SIG-M5 treated with dmso at 0.1 percent for 504 hours (cell line): Measurements from ENCODE around the gene CP.
"Not testable (repeated sequence)": the region's sequence is repeated elsewhere in the genome, so short reads cannot be mapped to it uniquely, and the experiment has no call there.

Experiments
- DNase-seq: peaks from one replicate; lab custom pipeline; 2025; ENCODE audit not compliant: unreplicated experiment; lab: John Stamatoyannopoulos, UW

CP gene

DNA sequence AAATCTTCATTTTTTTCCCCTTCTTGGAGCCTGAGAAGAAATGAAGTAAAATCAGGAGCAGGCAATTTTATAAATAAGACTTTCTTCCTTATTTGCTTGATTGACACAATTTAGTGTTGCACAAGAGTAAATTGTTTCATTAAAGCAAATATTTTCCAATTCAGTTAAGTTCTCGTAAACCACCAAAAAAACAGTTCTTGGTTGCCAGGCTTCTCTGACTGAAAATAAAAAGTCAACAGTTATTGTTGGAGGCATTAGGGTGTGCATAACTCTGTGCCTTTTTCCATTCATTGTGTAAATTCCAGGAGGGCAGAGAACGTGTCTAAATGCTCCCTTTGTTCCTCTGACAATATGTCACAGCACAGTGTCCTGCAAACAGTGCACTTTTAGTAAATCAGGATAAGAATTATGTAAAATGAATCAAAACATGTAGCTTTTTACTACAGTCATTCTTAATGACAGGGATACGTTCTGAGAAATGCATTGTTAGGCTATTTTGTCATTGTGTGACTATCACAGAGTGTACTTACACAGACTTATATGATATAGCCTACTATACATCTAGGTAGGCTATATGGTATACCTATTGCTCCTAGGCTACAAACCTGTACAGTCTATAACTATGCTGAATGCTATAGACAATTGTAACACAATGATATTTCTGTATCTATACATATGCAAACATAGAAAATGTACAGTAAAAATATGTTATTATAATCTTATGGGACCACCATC, at the start of gene CP:
CP (minus strand) TSS at position 47 of the 735 bp plus-strand sequence; CDS start at position 10, 37 bp downstream.
- DNase-seq: no peak

DNA sequence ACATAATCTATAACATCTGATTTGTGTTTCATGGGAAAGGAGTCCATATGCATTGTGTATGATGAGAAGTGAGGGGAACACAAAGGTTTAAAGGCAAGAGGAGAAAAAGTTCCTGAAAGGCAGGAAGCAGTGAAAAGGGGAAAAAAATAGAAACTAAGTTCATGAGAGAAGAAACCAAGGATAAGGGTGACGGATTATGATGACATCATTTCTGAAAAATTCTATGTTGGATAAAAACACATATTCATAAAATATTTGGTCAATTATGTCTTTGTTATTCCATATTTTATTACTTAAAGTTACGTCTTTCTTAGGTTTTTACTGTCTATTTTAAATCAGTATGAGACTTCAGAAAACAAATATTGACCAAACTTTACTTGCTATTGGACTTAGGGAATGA, 48.6 kb upstream of the CP start:
- no peak for DNase-seq

DNA sequence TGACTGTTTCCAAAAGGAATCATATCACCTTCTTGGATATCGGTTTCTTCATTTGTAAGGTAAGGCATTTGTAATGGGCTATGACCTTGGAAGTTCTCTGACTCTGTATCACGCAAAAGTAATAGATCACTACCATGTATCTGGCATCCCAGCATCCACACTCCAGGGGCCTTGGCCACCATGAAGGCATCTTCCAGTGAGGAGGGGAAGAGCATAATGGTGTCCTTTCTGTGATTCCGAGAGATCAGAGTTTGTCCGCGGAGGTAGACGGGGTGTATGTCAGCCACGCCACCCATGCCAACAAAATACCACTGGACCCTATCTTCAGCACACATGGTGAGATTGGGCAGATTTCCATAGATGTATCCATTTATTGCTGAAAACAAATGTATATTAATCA, 48.1 kb upstream of the CP start:
- DNase-seq: no peak

DNA sequence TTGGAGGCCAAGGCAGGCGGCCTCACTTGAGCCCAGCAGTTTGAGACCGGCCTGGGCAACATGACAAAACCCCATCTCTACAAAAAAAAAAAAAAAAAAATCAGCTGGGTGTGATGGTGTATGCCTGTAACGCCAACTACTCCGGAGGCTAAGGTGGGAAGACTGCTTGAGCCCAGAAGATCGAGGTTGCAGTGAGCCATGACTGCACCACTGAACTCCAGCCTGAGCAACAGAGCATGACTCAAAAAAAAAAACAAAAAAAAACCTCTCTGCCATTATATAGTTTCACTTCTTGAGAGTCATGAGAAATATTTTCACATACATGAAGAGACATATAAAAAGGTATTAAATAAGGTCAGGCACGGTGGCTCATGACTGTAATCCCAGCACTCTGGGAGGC, 45.9 kb upstream of the CP start:
- DNase-seq: no peak

DNA sequence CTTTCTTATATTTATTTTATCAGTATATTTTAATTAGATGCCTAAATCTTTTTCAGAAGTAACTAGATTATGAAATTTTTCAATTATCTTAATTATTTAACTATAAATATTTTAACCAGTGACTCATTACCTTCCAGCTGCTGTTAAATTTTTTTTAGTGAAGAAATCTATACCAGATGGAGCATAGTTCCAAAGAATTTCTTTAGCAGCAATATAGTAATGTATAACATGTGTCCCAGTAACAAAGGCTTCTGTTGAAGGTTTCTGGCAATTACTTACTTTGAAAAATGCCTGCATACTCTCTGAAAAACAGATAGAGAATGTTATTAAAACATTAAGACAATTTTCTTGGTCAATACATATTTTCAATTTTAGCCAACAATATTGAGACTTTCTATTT, 45.1 kb upstream of the CP start:
- DNase-seq: no peak

DNA sequence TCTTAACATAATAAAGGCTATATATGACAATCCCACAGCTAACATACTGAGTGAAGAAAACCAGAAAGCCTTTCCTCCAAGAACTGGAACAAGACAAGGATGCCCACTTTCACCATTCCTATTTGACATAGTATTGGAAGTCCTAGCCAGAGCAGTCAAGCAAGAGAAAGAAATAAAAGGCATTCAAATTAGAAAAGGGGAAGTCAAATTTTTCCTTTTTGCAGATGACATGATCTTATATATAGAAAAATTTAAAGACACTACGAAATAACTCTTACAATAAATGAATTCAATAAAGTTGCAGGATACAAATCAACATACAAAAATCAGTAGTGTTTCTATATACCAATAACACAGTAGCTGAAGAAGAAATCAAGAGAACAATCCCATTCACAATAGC, 42.2 kb upstream of the CP start:
- no peak for DNase-seq

DNA sequence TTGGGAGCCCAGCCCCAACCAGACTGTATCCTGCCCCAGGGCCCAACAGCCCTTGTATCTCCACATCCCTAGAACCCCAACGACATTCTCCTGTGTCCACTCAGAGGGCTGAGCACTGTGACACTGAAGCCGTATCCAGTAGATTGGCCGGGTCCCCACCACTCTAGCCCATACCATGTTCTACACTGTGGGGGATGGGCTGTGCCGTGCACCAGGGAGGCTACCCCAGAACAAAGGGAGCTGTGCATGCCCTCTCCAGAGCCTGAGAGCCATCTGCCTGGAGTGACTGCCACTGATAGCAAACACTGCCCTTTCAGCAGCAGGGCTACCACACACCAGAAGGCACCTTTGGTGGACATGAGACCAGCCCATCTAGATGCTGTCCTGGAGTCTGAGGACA, 37.1 kb upstream of the CP start:
- no peak for DNase-seq

DNA sequence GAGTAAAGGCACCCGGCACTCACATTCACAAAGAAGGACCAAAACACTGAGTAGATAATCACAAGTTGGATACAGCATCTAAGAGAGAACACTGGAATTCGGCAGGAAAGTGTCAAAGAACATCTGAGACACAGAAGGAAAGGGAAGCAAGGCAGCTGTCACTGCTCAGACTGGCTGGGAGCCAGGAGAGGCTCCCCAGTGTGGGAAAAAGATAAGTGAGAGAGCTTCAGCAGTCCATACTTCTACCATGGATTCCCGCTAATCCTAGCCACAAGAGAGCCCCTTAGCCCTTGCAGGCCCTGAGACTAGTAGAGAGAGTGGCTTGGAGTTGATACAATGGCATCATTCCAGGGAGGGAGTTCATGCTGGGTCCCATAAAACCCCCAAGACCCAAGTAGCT, 36.7 kb upstream of the CP start:
- no peak for DNase-seq

DNA sequence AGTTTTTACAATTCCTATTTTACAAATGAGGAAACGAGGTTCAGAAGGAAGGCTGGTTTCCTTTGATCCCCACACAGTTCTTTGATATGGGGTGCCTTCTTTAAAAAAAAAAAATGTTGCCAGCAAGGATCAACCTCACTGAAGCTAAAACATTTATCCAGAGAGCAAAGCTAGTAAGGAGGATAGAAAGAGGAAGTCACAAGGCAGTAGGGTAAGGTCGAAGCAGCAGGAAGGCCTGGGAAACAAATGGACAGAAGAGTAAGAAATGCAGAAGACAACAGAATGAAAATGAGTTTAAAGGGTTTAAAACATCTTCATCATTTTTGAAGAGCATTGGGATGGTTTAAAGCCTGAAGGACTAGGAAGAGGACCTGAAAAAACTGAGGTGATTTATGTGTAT, 30.6 kb upstream of the CP start:
- peak; percentile 51 for DNase-seq

DNA sequence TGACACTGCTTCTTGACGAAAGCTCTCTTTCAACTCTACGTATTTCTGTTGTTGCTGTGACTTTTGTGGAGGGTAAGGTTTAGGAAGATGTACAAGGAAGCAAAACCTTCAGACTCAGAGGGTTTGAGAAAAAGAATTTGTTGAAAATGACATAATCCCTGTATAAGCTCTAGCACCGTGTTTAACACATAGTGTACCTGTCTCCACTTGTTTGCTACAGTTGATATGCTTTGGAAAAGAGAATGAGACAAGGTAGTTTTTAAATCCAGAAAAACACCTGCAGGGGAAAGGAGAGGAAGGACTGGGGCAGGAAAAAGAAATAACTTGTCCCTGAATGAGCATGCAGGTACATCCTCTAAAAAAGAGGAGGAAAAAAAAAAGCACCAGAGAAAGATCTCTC, 29.6 kb upstream of the CP start:
- no peak for DNase-seq

DNA sequence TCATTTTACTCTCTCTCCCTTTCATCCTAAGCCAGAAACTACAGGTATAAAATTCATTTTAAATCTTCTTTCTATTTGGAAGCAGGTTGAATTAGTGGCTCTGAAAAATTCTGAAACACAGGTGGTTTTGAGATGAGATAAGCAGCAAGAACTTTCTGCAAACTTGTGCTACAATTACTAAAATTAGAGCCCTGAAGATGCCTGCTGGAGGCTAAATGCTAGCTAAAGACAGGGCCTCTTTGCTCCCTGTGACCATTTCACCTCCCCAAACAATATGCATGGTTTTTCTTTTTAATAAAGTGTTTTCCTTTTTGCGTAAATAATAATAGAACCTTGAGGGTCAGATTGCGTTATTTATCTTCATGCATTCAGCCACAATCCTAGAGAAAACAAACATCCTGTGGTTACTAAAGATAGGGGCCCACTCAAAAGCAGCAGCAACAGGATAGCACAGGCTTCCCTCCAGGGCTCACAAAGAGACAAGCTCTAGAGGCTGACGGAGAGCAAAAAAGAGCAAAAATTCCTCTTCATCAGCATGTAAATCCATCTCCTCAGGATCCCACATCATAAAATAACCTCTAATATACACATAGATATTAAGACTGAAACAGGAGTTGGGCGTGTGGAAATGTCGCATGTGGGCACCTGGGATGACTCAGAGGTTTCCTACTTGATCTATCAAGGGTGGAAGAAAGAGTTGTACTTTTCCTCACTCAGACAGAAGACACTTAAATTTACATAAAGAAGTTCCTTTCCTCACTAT, 26.5 kb upstream of the CP start:
- DNase-seq: peak; percentile 25

DNA sequence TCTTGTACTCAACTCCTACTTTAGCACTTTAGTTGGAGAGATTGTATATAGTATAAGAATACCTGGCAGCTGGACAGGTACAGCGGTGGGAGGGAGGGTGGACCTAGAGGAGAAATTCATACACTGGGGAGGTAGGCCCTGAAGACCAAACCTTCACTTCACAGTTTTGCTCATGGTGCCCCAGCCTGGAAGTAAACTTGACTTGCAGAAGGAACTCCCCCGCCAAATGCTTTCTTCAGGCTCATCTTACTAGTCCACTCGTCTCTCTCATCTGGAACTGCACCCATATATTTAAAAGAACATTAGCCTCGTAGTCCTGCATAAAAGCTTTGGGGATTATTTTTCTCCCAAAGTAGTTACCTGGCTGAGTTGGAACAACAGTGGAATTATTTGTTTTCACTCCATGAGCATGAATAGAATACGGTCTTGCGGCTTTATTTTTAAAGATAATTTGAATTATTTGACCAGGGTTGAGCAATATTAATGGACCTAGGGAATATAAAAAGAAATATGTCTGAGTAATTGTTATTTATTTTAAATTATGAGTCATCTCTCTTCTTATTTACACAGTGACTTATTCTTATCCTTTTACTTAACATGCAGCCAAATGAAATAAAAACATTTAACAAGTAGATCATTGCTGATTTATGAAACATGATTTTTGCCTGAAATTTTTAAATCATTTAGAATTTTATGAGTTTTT, 25.5 kb upstream of the CP start:
- peak; percentile 41 for DNase-seq

DNA sequence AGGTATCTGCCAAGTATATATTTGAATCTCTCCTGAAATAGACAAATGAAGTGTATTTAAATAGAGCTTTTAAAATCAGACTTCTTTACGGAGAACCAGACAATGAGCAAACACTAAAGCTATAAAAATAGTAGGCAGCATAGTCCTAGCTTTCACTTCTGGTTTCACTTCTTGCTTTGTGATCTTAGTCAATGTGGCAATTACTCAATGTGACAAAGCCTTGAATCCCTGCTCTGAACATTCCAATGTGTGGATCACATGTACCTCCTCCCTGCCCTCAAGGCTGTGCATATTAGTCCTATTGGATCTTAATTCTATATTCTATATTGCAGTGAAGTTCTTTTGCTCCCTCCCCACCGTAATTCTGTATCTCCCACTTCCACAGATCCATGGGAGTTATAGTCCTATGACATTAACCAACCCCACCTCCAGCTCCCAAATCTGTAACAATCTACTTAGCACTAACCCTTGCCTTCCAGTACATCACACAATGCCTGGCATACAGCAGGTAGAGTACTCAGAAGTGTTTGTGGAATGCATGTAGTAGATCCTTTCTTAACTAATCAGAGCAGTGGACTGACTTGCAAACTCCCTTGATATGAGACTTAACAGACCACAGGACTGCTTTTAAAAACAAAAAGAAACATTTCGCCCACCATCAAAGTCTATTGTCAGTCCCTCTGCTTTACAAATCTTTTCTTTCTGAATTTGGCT, 24.3 kb upstream of the CP start:
- peak; percentile 96 for DNase-seq

DNA sequence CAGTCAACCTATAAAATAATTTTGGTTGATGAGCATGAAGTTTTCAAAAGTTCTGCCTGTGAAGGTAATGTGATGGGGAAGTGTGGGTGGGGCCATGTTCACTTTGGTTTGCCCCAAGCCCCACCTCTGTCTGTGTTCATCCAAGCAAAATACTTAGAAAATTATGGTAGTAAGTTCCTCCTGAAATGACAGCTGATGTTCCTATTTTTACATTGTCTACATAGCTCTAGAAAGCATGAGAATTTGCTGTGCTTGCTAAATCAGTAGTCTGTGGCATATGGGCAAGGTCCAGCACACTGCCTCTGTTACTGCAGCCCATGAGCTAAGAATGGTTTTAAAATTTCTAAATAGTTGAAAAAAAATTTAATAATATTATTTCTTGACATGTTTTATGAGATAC, 21.9 kb upstream of the CP start:
- DNase-seq: peak; percentile 21

DNA sequence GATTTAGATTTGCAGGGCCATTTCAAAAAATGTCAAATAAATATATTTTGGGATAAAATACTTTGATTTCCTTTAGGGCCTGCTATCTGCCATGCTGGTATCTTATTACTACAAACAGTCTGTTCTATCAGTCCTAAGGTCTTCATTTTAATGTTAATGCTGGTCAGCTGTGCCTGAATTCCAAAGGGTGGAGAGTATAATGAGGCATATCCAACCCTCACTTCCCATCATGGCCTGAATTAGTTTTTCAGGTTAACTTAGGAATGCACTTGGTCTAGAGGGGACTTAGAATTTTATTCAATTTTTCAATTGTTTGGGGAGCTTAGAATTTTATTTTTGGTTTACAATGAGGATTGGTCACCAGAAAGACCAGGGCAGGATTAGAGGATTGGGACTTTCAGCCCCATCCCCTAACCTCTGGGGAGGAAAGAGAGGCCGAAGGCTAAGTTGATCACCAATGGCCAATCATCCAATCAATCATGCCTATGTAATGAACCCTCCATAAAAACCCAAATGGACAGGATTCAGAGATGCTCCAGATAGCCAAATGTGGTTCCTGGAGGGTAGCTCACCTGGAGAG, 17.8 kb upstream of the CP start:
- DNase-seq: no peak

DNA sequence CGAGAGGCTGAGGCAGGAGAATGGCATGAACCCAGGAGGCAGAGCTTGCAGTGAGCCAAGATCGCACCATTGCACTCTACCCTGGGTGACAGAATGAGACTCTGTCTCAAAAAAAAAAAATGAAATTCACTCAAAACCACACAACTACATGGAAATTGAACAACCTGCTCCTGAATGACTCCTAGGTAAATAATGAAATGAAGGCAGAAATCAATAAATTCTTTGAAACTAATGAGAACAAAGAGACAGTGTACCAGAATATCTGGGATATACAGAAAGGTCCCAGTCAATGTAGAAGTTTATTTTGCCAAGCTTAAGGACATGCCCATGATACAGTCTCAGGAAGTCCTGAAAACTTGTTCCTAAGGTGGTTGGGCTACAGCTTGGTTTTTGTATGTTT, 16.6 kb upstream of the CP start:
- DNase-seq: not testable (repeated sequence)

DNA sequence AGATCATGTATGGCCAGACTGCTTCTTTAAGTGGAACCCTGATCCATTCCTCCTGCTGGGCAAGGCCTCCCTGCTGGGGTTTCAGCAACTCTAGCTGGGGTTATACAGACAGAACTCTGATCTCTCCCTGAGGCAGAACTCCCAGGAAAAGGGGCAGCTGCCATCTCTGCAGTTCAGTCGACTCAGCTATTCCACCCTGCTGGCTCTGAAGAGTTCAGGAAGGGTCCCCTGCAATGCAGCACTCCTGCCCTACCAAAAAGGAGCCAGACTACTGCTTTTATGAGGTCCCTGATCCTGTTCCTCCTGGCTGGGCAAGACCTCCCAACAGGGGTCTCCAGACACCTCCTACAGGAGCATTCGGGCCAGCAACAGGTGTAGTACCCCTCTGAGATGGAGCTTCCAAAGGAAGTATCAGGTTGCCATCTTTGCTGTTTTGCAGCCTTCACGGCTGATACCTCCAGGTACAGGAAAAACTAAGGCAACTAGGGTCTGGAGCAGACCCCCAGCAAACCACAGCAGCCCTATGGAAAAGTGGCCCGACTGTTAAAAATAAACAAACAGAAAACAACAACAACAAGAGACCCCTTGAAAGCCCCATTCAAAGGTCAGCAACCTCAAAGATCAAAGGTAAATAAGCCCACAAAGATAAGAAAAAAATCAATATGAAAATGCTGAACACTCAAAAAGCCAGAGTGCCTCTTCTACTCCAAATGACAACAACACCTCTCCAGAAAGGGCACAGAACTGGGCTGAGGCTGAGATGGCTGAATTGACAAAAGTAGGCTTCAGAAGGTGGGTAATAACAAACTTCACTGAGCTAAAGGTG, 14.2 kb upstream of the CP start:
- DNase-seq: no peak

DNA sequence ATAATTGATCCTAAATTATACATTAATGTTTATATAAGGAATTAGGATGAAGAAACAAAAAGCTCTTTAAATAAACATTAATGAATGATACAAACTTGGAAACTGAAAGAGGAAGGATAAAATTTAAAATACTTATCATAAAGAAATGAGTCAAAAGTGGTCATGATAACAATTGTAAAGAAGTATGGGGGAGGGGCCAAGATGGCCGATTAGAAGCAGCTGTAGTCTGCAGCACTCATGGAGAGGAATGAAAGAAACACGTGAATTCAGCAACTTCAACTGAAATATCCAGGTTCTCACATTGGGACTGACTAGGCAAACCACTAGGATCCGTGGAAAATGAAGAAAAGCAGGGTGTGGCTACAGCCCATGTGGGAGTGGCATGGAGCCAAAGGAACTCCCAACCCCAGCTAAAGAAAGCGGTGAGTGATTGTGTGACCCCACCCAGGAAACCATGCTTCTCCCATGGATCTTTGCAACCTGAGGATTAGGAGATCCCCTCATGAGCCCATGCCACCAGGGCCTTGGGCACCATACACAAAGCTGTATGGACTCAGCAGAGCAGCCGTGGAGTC, 13.1 kb upstream of the CP start:
- no peak for DNase-seq

DNA sequence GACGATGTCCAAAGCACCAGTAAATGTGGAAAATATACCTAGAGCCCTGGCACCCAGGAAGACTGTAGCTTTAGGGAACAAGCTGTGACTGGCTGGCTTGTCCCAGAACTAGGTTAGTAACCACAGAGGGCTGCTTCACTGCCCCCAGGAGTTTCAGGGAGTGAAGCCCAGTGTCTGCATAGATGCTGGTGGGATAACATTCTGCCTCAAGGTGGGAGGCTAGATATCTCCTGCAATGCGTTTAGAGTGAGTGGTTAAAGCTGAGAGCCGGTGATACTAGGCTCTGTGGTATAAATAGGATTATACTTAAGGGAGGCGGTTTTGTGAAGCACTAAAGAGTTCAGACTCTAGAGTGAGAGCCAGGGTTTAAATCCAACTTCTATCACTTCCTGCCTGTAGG, 11.7 kb upstream of the CP start:
- no peak for DNase-seq

DNA sequence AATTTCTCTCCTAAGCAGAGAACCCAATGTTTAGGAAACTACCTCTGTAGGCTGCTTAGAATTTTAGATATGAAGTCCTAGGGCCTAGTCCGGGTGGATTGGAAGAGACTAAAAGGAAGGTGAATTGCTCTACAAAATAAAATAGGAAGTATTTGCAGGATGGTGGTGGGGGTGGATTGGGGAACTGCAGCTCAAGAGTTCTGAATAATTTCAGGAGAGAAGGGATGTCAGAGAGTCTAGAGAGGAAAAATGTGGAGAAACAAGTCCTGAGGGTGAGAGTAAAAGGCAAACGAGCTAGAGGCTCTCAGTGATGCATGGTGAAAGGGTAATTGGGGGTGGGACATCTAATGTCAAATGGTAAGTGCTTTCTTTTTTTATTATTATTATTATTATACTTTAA, 10.2 kb upstream of the CP start:
- no peak for DNase-seq
